Measurements from ENCODE around the gene XIAP. TPM values are rescaled to one million over a fixed set of nuclear protein-coding genes. Genes with fewer than 3 reads are reported as not detected.

Gene XIAP
- total RNA-seq, 1 donor from 2014 or later = 53.1 TPM

DNA sequence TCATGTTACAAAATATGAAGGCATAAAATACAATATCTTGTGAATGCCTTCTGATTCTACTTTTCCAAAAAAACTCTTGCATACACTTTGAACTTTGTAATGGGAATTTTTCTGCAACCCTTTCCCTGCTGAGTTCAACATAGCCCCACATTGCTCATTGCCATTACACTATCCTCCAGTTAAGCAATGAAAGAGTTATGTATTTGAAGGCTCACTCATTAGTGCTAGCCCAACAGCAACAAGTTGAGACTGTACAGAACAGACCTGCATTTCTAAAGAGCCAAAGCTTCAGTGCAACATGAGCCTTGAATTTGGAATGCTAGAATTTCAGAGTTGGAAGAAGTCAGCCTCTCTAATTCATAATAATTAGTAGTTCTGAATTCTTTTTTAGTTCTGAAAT, 57.2 kb downstream of the XIAP start:
- no peaks in the 10 kb centered on the region for H3K4me1 Mint-ChIP-seq (ENCODE audit: low read depth, unreplicated experiment)
- H3K4me1 ChIP-seq (ENCODE audit: insufficient read depth, low read length) = peaks cover 4% of the 10 kb centered on the region
- H3K27me3 ChIP-seq (ENCODE audit: insufficient read depth, low read length) = no peaks in the 10 kb centered on the region
- no peak overlapping the region for H3K27ac Mint-ChIP-seq (ENCODE audit: unreplicated experiment)
- H4K20me1 ChIP-seq (ENCODE audit: insufficient read depth, low read length) = no peaks in the 10 kb centered on the region
- H3K4me3 Mint-ChIP-seq (ENCODE audit: unreplicated experiment) = no peak overlapping the region
- H3K4me2 ChIP-seq (ENCODE audit: low read length) = no peak overlapping the region
- no peaks in the 10 kb centered on the region for H3K36me3 Mint-ChIP-seq (ENCODE audit: low read depth, unreplicated experiment)
- no peaks in the 10 kb centered on the region for H3K79me2 ChIP-seq (ENCODE audit: insufficient read depth, low read length)
- no peak for TF ChIP-seq EZH2 (IDR thresholded peaks at IDR 0.05; ENCODE audit: insufficient read depth, low read length)
- TF ChIP-seq CTCF (IDR thresholded peaks at IDR 0.05; ENCODE audit: insufficient read depth, low read depth, low read length) = no peak
- no peak overlapping the region for H3K9ac ChIP-seq (ENCODE audit: low read length)
- H3K9me3 Mint-ChIP-seq (ENCODE audit: unreplicated experiment) = no peaks in the 10 kb centered on the region
- FAIRE-seq (no peak), DNase-seq (ENCODE audit: low read depth) (no peak)
- no peaks in the 10 kb centered on the region for H3K36me3 ChIP-seq (ENCODE audit: insufficient read depth, low read length)
- no peak overlapping the region for H3K4me3 ChIP-seq (ENCODE audit: insufficient read depth, low read depth, low read length)
- no peak overlapping the region for H2AFZ ChIP-seq (ENCODE audit: low read depth, low read length)
- no peaks in the 10 kb centered on the region for H3K9me3 ChIP-seq (ENCODE audit: insufficient read depth, low read depth, low read length)
- no peaks in the 10 kb centered on the region for H3K27me3 Mint-ChIP-seq (ENCODE audit: low read depth, unreplicated experiment)
- H3K27ac ChIP-seq (ENCODE audit: low read depth, low read length) = no peak overlapping the region

DNA sequence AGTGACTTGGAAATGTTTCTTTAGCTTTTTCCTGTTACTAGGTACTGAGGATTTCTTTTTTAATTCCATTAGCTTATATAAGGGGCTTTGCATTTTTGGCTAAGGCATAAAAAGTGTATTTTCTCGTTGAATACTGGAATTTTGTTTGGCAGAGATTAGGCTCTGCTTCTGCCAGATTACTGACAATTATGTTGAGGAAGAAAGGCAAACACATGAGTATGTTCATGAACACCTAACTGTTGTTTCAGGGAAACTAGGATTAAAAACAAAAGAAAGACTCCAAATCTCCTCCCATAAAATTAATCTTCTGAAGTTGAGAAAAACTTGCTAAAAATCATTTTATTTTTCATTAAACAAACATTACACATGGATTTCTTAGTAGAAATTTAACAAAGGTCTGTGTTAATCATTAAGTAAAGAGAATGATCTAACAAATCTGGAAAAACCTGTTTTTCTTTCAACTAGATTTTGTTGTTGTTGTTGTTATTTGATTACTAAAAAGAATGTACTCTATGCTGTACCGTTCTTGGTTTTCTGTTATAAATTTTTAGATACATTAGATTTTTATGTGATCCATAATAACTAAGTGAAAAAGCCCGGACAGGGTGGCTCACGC, 58.4 kb downstream of the XIAP start:
- peak; percentile 70 for FAIRE-seq
- DNase-seq (ENCODE audit: low read depth) = no peak

More for the DNA sequence above, 58.4 kb downstream of the XIAP start:
- Histone ChIP-seq H3K27ac (ENCODE audit: low read depth, low read length) (no peak overlapping the region), H3K27me3 (ENCODE audit: insufficient read depth, low read length) (no peaks in the 10 kb centered on the region), H3K9ac (ENCODE audit: low read length) (no peak overlapping the region), H4K20me1 (ENCODE audit: insufficient read depth, low read length) (no peaks in the 10 kb centered on the region), H3K4me1 (ENCODE audit: insufficient read depth, low read length) (peaks cover 4% of the 10 kb centered on the region), H3K79me2 (ENCODE audit: insufficient read depth, low read length) (no peaks in the 10 kb centered on the region), H3K9me3 (ENCODE audit: insufficient read depth, low read depth, low read length) (no peaks in the 10 kb centered on the region), H3K36me3 (ENCODE audit: insufficient read depth, low read length) (no peaks in the 10 kb centered on the region), H2AFZ (ENCODE audit: low read depth, low read length) (no peak overlapping the region), H3K4me2 (ENCODE audit: low read length) (no peak overlapping the region), H3K4me3 (ENCODE audit: insufficient read depth, low read depth, low read length) (no peak overlapping the region)
- H3K27ac Mint-ChIP-seq (ENCODE audit: unreplicated experiment) = no peak overlapping the region
- H3K4me3 Mint-ChIP-seq (ENCODE audit: unreplicated experiment) = no peak overlapping the region
- no peaks in the 10 kb centered on the region for H3K27me3 Mint-ChIP-seq (ENCODE audit: low read depth, unreplicated experiment)
- H3K4me1 Mint-ChIP-seq (ENCODE audit: low read depth, unreplicated experiment) = no peaks in the 10 kb centered on the region
- H3K36me3 Mint-ChIP-seq (ENCODE audit: low read depth, unreplicated experiment) = no peaks in the 10 kb centered on the region
- no peaks in the 10 kb centered on the region for H3K9me3 Mint-ChIP-seq (ENCODE audit: unreplicated experiment)
- no peak for TF ChIP-seq CTCF (IDR thresholded peaks at IDR 0.05; ENCODE audit: insufficient read depth, low read depth, low read length)
- TF ChIP-seq EZH2 (IDR thresholded peaks at IDR 0.05; ENCODE audit: insufficient read depth, low read length) = no peak

All from astrocyte (in vitro differentiated cells and primary cell).